D341Med (cell line): Measurements from ENCODE around the gene SDF4.

Source experiments
- DNase-seq: peaks from one replicate; pipeline ENCODE4 v3.0.0; 2012; ENCODE audit warnings: low spot score

SDF4 gene

DNA sequence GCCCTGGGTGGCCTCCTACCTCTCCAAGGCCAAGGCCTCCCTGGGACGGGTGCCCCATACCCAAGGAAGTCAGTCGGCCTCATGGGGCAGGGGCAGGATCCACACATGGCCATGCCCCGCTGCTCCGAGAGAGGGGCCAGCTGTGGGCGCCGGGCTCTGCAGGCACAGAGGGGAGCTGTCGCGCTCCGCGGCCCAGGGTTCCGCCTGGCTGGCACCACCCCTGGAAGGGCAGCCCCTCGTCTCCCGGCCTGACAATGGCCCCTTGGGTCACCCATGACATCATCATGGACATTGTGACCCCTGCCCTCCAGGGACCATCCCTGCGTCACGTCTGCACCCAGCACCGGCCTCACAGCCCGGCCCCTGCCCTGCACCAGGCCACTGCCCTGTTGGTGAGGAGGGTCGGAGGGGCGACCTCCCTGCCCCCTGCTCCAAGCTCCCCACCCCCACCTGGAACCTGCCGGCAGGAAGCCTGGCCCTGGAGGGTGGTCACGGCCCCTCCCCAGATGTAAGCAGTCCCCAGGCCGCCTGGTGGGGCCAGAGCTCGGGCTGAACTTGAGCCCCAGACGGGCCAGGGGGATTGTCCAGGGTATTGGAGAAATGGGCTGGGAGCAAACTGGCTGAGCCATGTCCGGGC is 52.3 kb downstream of the SDF4 start:
- DNase-seq = peak; percentile 33

DNA sequence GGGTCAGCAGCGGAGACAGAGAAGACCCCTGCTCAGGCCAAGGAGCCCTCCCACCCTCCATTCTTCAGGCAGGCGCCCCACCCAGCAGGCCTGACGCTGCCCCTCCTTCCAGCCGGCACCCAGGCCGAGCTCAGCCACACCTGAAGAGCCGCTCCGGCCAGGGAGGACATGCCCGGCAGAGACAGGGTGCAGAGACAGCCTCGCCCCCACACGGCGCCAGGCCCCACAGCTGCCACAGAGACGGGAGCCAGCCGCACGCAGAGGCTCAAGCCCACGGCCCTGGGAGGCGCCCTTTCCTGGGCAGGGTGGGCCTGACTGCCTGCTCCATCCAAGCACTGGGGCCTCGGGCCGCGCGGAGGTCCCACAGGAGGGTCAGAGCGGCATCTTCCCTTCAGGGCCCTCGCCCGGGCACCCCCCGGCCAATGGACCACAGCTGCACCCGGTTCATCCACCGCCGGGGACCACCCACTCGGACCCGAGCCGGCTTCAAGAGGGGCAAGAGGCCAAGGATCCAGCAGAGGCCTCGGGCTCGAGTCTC is 52.9 kb downstream of the SDF4 start:
- peak; percentile 28 for DNase-seq

DNA sequence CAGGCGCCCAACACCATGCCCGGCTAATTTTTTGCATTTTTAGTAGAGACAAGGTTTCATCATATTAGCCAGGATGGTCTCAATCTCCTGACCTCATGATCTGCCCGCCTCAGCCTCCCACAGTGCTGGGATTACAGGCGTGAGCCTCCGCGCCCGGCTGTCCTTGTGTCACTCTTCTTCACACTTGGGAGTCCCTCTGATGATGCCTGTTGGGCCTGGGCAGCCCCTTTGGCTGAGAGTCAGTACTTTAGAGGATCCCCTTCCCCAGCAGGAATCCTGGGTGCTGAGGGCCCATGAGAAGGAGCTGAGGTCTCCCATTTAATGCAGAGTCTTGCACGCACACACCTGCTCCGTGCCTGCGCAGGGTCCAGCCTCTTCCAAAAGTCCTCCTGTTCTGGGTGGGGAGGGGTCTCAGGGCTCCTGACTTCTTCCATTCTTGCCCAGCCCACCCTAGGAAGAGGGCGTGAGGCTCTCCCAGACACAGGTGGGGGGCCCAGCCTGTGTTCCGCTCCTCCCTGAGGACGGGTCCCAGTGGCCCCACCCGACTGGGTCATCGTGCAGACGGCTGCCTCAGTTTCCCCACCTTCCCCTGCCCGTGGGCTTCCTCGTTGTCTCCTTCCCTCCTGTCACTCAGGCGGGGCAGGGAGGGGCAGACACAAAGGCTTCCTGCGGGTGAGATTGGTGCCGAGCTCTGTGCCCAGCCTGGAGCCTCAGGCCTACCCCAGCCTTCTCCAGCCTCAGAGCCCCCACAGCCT is 54.2 kb downstream of the SDF4 start:
- peak; percentile 17 for DNase-seq

DNA sequence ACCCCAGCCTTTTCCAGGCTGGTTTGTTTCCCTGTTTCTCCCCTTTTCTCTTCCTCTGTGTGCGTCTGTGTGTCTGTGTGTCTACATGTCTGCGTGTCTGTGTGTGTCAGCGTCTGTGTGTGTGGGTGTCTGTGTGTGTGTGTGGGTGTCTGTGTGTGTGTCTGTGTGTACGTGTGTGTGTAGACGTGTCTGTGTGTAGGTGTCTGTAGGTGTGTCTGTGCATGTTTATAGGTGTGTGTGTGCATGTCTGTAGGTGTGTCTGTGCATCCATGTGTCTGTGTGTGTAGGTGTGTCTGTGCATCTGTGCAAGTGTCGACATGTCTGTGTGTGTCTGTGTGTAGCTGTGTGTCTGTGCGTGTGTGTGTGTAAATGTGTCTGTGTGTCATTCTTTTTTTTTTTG is 54.9 kb downstream of the SDF4 start:
- no peak for DNase-seq

DNA sequence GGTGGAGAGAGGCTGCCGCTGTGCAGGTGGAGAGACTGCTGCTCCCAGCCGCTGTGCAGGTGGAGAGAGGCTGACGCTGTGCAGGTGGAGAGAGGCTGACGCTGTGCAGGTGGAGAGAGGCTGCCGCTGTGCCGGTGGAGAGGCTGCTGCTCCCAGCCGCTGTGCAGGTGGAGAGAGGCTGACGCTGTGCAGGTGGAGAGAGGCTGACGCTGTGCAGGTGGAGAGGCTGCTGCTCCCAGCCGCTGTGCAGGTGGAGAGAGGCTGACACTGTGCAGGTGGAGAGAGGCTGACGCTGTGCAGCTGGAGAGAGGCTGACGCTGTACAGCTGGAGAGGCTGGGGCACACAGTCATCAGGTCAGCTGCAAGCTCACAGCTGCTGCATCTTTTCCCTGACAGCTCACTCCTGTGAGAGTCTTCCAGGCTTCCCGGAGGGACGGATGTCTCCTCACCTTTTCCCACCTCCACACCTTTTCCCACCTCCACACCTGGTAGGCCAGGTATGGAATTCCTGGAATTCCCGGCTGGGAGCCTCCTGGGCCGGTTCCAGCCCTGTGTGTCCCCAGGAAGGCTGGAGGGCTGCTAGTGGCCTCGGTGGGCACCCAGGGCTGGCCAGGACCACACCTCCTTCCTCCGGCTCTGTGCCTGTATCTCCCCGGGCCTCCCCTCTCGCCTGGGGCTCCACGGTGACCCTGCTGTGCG is 55.6 kb downstream of the SDF4 start:
- peak; percentile 31 for DNase-seq

DNA sequence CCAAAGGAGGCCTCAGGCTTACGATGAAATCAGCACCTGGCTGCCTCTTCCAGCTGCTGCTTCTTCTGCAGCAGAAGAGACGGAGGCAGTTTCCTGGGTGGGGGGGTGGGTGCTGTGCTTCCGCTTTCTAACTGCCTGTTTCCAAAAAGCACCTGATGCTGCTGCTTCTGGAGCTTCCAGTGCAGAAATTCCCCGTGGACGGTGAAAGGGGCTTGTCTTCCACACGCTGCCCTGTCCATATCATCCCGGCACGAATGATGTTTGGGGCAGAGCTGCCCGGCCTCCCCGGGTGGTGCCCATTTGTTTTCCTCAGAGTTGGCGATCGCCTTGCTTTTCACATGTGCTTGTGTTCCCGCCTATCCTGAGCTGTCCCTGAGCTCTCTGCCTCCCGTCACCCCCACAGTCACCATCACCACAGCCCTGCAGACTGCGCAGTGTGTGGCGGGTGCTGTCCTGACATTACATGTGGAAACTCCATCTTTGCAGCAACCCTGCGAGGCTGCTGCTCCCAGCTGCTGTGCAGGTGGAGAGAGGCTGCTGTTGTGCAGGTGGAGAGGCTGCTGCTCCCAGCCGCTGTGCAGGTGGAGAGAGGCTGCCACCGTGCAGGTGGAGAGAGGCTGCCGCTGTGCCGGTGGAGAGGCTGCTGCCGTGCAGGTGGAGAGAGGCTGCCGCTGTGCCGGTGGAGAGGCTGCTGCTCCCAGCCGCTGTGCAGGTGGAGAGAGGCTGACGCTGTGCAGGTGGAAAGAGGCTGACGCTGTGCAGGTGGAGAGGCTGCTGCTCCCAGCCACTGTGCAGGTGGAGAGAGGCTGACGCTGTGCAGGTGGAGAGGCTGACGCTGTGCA is 56.4 kb downstream of the SDF4 start:
- DNase-seq = peak; percentile 32

DNA sequence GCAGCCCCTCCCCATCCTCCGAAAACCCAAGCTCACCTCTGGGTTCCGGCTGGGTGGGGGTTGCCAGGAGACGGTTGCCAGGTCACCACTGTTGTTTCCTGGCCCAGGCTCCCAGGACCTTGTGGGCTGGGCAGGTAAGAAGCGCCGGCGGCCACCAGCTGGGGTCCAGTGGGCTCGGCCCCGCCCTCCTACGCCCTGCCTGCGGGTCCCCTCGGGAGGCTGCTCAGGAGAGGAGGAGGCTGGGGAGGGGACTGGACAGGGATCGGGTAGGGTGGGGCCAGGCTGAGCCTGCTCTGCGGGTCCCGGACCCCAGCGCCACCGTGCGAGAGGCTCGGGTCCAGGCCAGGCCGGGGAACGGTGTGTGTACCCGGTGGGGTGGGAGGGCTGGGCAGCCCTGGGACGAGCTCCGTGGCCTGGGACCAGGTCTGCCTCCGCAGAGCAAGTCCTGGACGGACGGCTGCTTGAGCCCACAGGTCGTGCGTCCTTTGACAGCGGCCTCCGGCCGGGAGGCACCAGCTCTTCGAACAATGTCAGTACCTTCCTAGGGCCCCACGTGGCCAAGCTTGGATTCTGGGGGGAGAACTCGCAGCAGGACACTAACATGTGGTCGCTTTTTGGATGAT is 57.9 kb downstream of the SDF4 start, which contains the start of gene TTLL10:
Gene TTLL10 (plus strand): TSS at position 88 of the 623 bp plus-strand sequence. CDS start 5,336 bp downstream, outside the sequence.
- peak; percentile 30 for DNase-seq

DNA sequence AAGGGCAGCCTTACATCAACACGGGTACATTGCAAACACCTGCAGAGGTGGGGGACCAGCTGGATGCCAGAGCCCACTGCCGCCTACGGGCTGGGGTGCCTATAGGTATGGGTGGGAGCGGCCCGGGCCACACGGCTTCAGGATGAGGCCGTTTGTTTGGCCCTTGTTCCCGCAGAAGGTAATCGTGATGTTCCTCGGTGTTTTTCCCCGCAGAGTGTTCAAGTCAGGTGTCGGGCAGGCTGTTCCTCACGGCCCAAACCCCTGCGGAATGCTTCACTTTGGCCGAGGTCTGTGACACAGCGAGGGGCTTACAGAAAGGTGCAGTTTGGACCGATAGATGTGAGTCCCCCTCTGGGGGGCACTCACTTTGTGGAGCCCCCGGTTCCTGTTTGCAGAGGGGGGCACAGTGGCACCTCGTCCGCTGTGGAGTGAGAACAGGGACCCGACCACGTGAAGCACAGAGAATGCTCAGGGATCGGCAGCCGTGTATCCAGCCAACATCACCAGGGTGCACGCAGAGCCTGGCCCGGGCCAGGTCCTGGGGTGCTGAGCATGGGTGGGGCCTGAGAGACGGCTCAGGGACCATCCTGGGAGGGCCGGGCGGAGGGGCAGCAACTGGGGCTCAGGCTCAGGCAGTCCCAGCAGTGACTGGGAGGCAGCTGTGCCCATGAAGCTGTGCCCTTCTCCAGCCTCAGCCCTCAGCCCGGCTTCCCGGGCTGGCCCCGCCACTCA is 58.6 kb downstream of the SDF4 start:
- DNase-seq = peak; percentile 38

DNA sequence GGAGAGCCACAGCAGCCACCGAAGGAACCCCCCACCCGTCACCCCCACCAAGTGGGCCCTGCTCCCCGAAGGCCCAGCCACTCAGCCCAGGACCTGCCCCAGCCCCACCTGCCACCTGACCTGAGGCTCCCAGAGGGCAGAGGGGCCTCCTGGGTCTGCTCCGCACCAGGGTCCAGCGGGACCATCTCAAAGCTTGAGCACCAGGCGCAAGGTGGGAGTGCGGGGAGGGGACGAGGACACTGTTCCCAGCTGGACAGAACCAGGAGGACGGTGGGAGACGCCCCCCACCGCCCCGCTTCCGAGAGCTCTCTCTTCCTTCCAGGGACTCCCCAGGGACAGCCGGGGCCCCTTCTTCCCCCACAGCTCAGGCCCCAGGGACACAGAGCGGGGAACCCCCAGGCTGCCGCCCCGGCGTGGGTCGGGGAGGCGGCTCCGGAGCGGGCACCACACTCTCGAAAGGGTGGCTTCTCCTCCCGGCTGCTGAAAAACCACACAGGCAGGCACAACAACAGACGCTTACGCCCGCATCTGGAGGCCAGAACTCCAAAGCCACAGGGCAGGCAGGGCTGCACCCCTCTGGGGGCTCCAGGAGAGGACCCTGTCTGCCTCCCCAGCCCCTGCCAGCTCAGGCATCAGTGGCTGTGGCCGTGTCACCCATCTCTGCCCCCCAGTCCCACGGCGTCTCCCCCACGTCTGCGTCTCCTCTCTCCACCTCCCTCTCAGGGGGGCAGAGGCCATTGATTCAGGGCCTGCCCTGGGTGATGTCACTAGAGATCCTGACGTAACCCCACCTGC is 60.1 kb downstream of the SDF4 start:
- peak; percentile 33 for DNase-seq

DNA sequence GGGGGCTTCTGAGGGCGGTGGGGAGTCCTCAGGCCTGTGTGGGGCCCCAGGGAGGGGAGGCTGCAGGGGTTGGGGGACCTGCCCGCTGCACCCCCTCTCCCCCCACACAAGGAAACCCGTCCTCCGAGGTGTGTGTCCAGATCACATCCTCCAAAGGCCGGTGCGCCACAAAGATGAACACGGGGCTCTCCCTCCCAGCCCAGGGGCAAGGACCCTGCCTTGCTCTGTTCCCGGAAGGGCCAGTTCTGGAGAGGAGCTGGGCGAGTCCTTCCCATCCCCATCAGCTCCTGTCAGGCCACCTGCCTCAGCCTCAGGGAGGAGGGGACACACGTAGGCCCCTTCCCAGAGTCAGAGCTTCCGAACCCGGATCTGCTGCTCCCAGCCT is 60.6 kb downstream of the SDF4 start:
- DNase-seq = peak; percentile 32

DNA sequence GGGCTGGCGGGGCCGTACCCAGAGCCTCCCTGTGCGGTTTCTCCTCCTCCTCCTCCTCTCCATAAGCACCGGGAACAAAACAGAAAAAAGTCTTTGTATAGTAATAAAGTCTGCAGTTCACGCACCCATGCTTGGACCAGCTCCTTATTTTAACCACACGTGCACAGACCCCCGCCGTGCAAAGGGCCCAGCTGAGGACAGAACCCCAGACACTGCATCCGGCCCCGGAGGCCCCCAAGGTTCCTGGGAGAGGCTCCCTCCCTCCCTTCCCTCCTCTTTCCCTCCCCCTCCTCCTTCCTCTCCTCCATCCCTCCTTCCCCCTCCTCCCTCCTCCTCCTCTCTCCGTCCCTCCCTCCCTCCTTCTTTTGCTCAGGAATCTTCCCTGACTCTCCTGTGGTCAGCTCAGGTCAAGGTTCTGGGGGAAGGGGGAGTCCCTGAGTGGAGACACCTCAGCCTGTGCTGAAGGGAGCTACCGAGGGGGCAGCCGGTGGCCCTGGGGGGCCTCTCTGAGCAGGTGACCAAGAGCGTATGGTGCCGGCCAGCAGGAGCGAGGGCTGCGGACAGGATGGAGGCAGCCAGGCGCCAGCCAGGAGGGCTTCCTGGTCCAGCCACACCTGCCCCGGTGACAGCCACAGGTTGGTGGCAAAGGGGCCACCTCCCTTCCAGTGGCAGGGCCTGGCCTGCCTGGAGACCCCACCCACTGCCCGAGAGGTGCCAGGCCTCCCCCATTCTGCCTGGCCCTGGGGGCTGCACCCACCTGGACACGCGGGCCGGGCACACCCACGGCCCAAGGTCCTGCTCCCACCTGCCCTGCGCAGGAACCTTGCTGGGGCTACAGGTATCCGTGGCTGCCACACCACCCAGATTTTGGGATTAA is 61.3 kb downstream of the SDF4 start:
- DNase-seq = peak; percentile 31

DNA sequence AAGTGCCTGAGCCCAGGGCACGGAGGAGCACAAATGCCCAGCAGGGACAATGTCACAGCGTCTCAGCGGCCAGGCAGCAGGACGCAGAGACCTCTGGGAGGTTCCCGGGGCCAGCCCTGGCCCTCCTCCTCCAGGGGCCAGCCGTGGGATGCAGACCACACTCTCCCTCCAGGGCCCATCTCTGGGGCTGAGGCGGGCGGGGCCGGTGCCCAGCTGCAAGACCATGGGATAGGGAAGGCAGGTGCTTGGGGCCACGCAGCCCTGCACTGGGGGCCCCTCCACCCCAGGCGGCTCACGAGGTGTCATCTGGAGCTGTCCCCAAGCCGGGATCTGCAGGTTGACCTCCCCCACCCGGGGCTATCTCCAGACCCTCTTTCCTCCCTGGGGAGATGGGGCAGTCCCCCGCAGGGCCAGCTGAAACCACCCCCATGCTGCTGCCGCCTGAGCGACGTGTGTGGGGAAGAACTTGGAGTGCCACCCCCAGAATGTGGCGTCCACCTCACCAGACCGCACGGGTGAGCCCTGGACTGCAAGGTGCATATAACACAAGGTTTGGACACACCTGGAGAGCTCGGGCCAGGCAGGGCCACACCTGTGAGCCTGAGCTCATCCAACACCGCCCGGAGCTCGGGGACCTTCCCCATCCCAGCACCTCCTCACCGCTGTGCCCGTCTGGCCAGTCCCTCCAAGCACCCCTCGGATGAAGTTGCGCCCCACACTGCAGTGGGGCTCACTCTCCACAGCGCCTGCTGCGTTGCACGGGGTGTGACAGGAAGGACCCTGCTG is 62.2 kb downstream of the SDF4 start:
- DNase-seq = peak; percentile 30

DNA sequence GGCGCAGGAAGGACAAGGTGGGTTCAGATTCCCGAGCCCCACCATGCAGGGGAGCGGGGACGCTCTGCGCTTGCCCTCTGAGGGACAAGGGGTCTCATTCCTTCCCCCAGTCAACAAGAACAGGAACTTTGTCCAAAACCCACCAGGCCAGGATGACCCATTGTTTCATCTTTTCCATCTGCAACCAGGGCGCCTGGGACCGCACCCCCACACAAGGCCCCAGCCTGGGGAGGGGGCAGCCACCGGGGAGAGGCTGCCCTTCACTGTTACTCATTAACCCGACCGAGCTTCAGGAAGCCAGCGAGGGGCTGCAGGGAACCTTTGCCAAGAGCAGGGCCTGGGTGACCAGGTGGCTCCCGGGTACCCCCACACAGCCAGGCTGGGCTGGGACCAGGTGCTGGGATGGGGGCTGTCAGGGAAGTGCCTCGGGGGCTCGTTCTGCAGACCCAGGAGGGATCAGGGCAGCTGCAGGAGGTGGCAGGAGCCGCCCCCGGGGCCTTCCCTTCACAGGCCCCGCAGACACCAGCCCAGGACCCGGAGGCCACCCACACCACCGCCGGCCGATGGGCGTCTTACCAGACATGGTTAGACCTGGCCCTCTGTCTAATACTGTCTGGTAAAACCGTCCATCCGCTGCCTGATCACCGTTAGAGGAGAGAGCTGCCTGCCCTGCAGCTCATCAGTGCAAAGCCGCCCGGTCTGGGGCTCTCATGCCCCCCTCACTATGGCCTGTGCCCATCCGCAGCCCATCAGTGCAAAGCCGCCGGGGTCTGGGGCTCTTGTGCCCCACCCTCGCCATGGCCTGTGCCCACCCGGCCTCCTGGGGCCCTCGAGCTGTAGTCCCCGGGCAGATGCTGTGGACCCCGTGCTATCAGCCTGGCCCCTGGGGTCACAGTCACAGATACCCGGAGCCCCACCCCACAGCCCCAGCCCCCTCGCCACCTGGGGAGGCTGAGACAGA is 63.1 kb downstream of the SDF4 start:
- no peak for DNase-seq

DNA sequence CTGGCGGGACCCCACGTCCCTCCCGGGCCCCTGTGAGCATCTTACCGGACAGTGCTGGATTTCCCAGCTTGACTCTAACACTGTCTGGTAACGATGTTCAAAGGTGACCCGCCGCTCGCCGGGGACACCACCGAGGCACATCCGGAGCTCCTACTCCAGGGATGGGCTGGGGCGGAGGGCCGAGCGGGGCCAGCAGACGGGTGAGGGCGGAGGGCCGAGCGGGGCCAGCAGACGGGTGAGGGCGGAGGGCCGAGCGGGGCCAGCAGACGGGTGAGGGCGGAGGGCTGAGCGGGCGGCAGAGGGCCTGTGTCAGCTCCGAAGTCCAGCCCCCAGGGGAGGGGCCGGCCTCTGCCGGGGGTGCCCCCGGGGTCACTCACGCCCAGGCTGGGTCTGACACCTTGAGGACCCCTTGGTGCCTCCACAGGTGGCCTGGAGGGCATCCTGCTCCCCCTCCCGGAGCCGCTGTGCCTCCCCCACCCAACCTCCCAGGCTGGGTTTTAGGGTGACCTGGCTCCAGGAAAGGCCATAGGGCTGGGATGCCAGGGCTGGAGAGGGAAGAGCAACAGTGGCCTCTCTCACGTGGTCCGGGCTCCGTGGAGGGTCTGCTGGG is 63.9 kb downstream of the SDF4 start:
- DNase-seq = no peak

DNA sequence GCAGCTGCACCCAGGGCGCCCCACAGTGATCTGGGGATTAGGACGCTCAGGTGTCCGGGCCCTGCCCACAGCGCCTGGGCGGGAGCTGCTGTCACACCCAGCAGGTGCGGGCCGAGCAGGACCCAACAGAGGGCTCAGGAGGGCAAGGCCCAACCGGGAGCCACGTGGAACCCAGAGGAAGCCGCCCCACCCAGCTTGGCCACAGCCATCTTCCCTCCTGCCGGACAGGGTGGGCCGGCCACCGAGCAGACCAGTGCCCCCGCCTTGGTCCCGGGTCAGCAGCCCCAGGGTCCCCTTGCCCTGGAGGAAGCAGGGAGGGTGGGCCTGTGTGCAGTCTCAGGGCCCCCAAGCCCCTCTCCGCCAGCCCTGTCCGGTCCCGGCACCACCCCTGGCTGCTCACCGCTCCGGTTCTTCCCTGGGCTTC is 64.4 kb downstream of the SDF4 start:
- DNase-seq = no peak
